Mucosa of descending colon (tissue), 3 donors: Measurements from ENCODE around the gene OR4D1. TPM values are rescaled to one million over a fixed set of nuclear protein-coding genes. Genes with fewer than 3 reads are reported as not detected.
A peak's percentile ranks its signal among the peaks of the same experiment; 100 is the strongest.

Source experiments
- ATAC-seq: fragments of 200-7000 bp; cut with Tn5 transposase; one replicate; pipeline ENCODE4 v1.9.1; 2020; ENCODE audit warnings: mild to moderate bottlenecking, moderate library complexity
- DNase-seq, 3 donors: peaks; one replicate each; pipeline ENCODE4 v3.0.0-alpha.2; 2020
- H3K36me3 ChIP-seq: fragments of 200-600 bp; one replicate; pipeline ENCODE4 v1.8.0; 2021; ENCODE audit warnings: low read depth, mild to moderate bottlenecking
- H3K4me1 ChIP-seq: fragments of 200-600 bp; one replicate; pipeline ENCODE4 v1.8.0; 2021; ENCODE audit warnings: low read depth, mild to moderate bottlenecking
- H3K4me3 ChIP-seq: fragments of 200-600 bp; one replicate; pipeline ENCODE4 v1.8.0; 2021; ENCODE audit warnings: mild to moderate bottlenecking
- H3K9me3 ChIP-seq: fragments of 200-600 bp; one replicate; pipeline ENCODE4 v1.8.0; 2021; ENCODE audit warnings: mild to moderate bottlenecking
- CTCF ChIP-seq: fragments of 200-600 bp; IDR thresholded peaks from one replicate; pipeline ENCODE4 v1.8.0; 2022; ENCODE audit warnings: antibody characterized with exemption, mild to moderate bottlenecking
- intact Hi-C, 2 donors: fragments of 100-400 bp; cut with DNase I in 1 of 2; cut with micrococcal nuclease in 1 of 2; formaldehyde crosslinking; loops; one replicate each; pipeline versions ENCODE4 v1.11.0 to v1.11.1; 2022; cut with DNase I, micrococcal nuclease
- total RNA-seq, 3 donors: library from RNA; stranded (reverse); fragmentation: NEBNext Ultra II Directional in 2 of 3; extraction: Animal tissue kit (Norgen Biotek cat#: 25700) in 2 of 3; gene quantifications; one replicate each; pipeline versions ENCODE4 v1.2.1 to v1.2.4, GENCODE V29; 2021 to 2023
- donor health status: DM: no; HTN: no; CAD: no; lungs with moderate emphysema.
- donor health status: DM: no; HTN: no; CAD: no.
- donor health status: DM: no; HTN: yes; CAD: no.

The OR4D1 gene
- total RNA-seq, 3 donors from 2014 or later = not detected

DNA sequence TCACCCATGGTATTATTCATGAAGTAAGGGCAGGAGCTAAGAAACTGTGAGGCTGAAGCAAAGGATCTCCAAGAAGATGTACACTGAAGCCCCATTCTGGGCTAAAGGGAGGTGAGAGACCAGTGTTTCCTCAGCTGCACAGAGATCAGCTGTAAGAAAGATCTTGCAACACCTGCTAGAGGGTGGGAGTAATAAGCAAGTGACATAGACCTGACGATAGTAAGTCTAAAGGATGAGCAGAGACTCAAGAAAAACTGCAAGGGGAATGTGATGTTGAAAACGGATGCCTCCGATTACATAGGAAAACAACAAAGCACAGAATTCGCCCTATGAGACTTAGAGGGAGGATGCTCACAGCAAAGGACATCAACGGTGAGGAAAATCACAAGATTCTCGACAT, 18.5 kb downstream of the OR4D1 start, which contains the start of gene OR4D2:
OR4D2 (plus strand) TSS at position 301 of the 400 bp plus-strand sequence. CDS start 2,674 bp downstream, outside the sequence.
- Histone ChIP-seq H3K4me3 (no peak within 1 kb of the TSS), H3K9me3 (no peaks in the 10 kb centered on the region), H3K36me3 (no peaks in the 10 kb centered on the region), H3K4me1 (no peaks in the 10 kb centered on the region)
- DNase-seq (no peak), ATAC-seq (no peak)
- TF ChIP-seq CTCF = no peak
- intact Hi-C loops = no loop called here

DNA sequence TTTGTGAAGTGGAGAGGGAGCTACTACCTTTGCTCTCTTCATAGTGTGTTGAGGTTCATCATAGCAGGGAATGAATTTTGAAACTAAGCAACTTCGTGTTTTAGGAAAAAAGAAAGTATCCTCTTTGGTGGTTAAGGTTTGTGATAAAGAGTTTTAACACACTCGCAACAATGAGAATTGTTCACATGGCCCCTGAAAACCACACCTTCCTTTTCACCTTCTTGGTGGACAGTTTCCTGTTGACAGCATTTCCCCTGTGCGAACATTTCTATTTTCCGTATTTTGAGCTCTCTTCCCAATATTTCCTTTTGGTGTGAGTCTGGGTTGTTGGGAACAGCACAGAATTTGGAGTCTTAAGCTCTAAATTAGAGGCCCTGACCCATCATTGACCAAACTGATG, 22.4 kb downstream of the OR4D1 start:
- no peak for DNase-seq
- no peaks in the 10 kb centered on the region for H3K4me1 ChIP-seq
- H3K36me3 ChIP-seq = no peaks in the 10 kb centered on the region
- ATAC-seq = no peak
- no peak overlapping the region for H3K4me3 ChIP-seq
- H3K9me3 ChIP-seq = no peaks in the 10 kb centered on the region
- intact Hi-C loops = no loop called here
- TF ChIP-seq CTCF = no peak

DNA sequence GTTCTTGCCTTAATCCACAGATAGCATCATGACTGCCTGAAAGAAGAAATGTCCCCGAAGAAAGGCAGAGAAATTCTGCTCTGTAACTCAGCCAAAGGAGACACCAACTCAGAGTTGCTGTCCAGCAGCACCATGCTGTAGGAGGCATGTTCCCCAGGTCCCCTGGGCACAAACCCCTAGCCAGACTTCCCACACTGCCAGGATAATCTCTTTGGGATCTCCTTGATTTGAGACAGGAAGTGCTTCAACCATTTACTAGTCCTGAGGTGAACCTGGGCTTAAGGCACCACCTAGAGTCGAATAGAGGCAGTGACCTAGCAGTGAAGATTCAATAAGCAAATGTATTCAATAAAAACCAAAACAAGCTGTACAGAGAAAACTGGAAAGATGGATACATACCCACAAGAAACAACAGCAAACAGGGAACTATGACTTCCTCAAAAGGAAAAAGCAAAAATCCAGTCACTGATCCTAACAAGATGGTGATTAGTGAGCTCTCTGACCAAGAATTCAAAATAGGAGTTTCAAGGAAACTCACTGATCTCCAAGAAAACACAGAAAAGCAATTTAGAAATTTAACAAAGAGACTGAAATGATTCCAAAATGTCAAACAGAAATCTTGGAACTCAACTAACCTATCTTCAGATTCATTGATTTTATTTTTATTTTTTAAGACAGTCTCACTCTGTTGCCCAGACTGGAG, 24.3 kb downstream of the OR4D1 start:
- peak in 1 of 3 donors; percentile 19 for DNase-seq
- peak; percentile 56 for ATAC-seq
- Histone ChIP-seq H3K4me3 (no peak overlapping the region), H3K9me3 (no peaks in the 10 kb centered on the region), H3K4me1 (no peaks in the 10 kb centered on the region), H3K36me3 (no peaks in the 10 kb centered on the region)
- TF ChIP-seq CTCF = no peak
- intact Hi-C loops = no loop called here

DNA sequence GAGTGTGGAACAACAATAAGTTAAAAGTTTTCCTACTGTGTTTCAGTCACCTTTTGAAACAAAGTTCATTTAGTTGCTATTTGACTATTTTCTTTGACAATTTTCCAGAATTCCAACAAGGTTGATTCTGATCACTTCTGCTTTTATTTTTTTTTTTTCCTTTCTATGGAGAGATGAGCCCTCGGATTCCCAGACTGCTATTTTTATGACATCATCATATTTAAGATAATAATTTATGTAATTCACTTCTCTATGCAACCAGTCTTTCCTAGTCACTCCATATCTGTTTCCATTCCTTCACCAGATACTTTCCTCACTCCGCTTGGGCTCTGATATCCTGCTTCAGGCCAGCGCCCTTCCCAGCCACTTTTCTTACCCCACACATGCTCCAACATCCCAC, 26.7 kb downstream of the OR4D1 start:
- Histone ChIP-seq H3K36me3 (no peaks in the 10 kb centered on the region), H3K4me1 (no peaks in the 10 kb centered on the region), H3K4me3 (no peak overlapping the region), H3K9me3 (no peaks in the 10 kb centered on the region)
- no peak for TF ChIP-seq CTCF
- intact Hi-C loops = no loop called here
- ATAC-seq (no peak), DNase-seq (no peak)

- no peak for TF ChIP-seq CTCF
- Histone ChIP-seq H3K9me3 (no peaks in the 10 kb centered on the region), H3K36me3 (no peaks in the 10 kb centered on the region), H3K4me1 (no peaks in the 10 kb centered on the region), H3K4me3 (no peak overlapping the region)
- no peak for ATAC-seq
- intact Hi-C loops = no loop called here
- DNase-seq = no peak
Observed at GRCh38 chr17:58176200-58176599, 28.0 kb downstream of the OR4D1 start.
